PC-3 (cell line): Measurements from ENCODE around the gene LMTK3. TPM values are rescaled to one million over a fixed set of nuclear protein-coding genes. Genes with fewer than 3 reads are reported as not detected.

Experiments used
- ATAC-seq: fragments of 200-7000 bp; cut with Tn5 transposase; 2 replicates; pipeline ENCODE4 v1.9.1; 2020; ENCODE audit warnings: mild to moderate bottlenecking, moderate library complexity
- BruUV-seq: library from RNA; stranded (reverse); fragments of 400-500 nt; replicated peaks from 2 replicates; lab custom pipeline; 2021; lab: Mats Ljungman, UMichigan
- CTCF ChIA-PET: fragments of 300-600 bp; sonication (Branson Sonifier 250); formaldehyde crosslinking; loops from one replicate; lab custom pipeline; 2022; ENCODE audit warnings: antibody characterized with exemption; lab: Charles Lee
- POLR2A ChIA-PET: fragments of 300-600 bp; sonication (Branson Sonifier 250); formaldehyde crosslinking; loops from one replicate; lab custom pipeline; 2022; ENCODE audit warnings: antibody characterized with exemption; ENCODE audit not compliant: unreplicated experiment; lab: Charles Lee
- DNase-seq: peaks from one replicate; pipeline ENCODE4 v3.0.0-alpha.2; 2015
- H2AFZ ChIP-seq: fragments of 300-600 bp; sonication (generic); 2 replicates; pipeline ENCODE4 v1.6.0; 2016; ENCODE audit warnings: antibody characterized with exemption, low read length
- H3F3A ChIP-seq: fragments of 300-600 bp; sonication (generic); one replicate; pipeline ENCODE4 v1.6.0; 2017; ENCODE audit warnings: antibody characterized with exemption, low read length, control low read depth, mild to moderate bottlenecking; ENCODE audit not compliant: unreplicated experiment
- H3K27ac ChIP-seq: fragments of 300-600 bp; sonication (generic); 2 replicates; pipeline ENCODE4 v1.5.1; 2016; ENCODE audit warnings: mild to moderate bottlenecking, low read length
- H3K27me3 ChIP-seq: fragments of 300-600 bp; sonication (generic); 2 replicates; pipeline ENCODE4 v1.6.1; 2016; ENCODE audit warnings: low read length, mixed read lengths
- H3K36me3 ChIP-seq: fragments of 300-600 bp; sonication (generic); 2 replicates; pipeline ENCODE4 v1.6.1; 2016; ENCODE audit warnings: low read depth, mixed run types, low read length, mixed read lengths
- H3K4me1 ChIP-seq: fragments of 300-600 bp; sonication (generic); 2 replicates; pipeline ENCODE4 v1.5.1; 2016; ENCODE audit warnings: low read length; ENCODE audit not compliant: insufficient read depth
- H3K4me2 ChIP-seq: fragments of 300-600 bp; sonication (generic); 2 replicates; pipeline ENCODE4 v1.6.0; 2016; ENCODE audit warnings: low read length
- H3K4me3 ChIP-seq: fragments of 300-600 bp; sonication (generic); 2 replicates; pipeline ENCODE4 v1.5.1; 2016; ENCODE audit warnings: mild to moderate bottlenecking, low read length, mixed read lengths
- H3K79me2 ChIP-seq: fragments of 300-600 bp; sonication (generic); 2 replicates; pipeline ENCODE4 v1.6.1; 2017; ENCODE audit warnings: low read length, mixed read lengths
- H3K9ac ChIP-seq: fragments of 300-600 bp; sonication (generic); 2 replicates; pipeline ENCODE4 v1.6.0; 2016; ENCODE audit warnings: mild to moderate bottlenecking, low read length
- H3K9me2 ChIP-seq: fragments of 300-600 bp; sonication (generic); replicated peaks from 2 replicates; pipeline ENCODE4 v1.6.1; 2016; ENCODE audit warnings: mixed run types, low read length, mixed read lengths
- H3K9me3 ChIP-seq: fragments of 300-600 bp; sonication (generic); 2 replicates; pipeline ENCODE4 v1.6.1; 2016; ENCODE audit warnings: low read length, mixed read lengths
- H4K20me1 ChIP-seq: fragments of 300-600 bp; sonication (generic); 2 replicates; pipeline ENCODE4 v1.6.1; 2016; ENCODE audit warnings: low read length, mixed read lengths
- EZH2 ChIP-seq: fragments of 300-600 bp; sonication (generic); IDR thresholded peaks from one replicate; pipeline ENCODE4 v1.6.1; 2017; ENCODE audit warnings: antibody characterized with exemption, mild to moderate bottlenecking, low read length; ENCODE audit not compliant: unreplicated experiment
- EZH2phosphoT487 ChIP-seq: fragments of 300-600 bp; sonication (generic); IDR thresholded peaks from 2 replicates; pipeline ENCODE4 v1.6.1; 2018; ENCODE audit warnings: mild to moderate bottlenecking, antibody characterized with exemption, low read length, borderline replicate concordance
- intact Hi-C: fragments of 100-400 bp; cut with micrococcal nuclease; formaldehyde crosslinking; loops from 2 replicates; pipeline ENCODE4 v1.9.0; 2023
- total RNA-seq: library from RNA; depleted of rRNA; stranded (reverse); fragments of >200 nt; gene quantifications from 2 replicates; pipeline ENCODE4 v1.2.3, GENCODE V29; 2014
- TF ChIP-seq, protein P1 (sequence below): fragments of 300-600 bp; sonication (generic); conservative IDR thresholded peaks from 2 replicates; pipeline ENCODE4 v1.5.1; 2017; ENCODE audit warnings: antibody characterized with exemption, low read depth, mild to moderate bottlenecking, low read length

The LMTK3 gene
- total RNA-seq, 1 experiment from 2014 or later, result 4.8 TPM

DNA sequence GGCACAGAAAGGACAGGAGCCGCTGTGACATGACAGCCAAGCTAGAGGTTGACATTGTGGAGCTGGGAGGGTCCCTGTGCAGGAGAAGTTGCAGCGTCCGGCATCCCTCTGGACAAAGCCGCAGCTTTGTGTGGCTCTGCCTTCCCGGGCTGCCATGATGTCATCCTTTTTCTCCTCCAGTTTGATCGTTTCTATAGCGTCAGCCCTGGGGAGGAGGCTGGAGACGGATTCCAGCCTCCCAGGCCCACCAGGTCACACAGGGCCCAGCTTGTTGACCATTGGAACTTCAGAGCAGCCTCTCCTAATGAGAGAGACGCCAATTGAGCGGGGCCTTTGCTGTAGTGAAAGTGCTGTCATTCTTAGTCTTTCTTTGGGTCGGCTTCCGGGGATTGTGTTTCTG lies 60.0 kb downstream of the LMTK3 start:
- no peak overlapping the region for H3K9ac ChIP-seq
- H2AFZ ChIP-seq, result no peak overlapping the region
- ChIA-PET POLR2A (no interaction called here), CTCF (no interaction called here)
- H3K27ac ChIP-seq, result no peak overlapping the region
- ATAC-seq (no peak), DNase-seq (no peak)
- peaks cover 6% of the 10 kb centered on the region for H3K4me1 ChIP-seq
- intact Hi-C loops, result no loop called here
- no peaks in the 10 kb centered on the region for H4K20me1 ChIP-seq
- peaks cover 30% of the 10 kb centered on the region for H3K79me2 ChIP-seq
- TF ChIP-seq EZH2, result no peak
- TF ChIP-seq, protein P1, sequence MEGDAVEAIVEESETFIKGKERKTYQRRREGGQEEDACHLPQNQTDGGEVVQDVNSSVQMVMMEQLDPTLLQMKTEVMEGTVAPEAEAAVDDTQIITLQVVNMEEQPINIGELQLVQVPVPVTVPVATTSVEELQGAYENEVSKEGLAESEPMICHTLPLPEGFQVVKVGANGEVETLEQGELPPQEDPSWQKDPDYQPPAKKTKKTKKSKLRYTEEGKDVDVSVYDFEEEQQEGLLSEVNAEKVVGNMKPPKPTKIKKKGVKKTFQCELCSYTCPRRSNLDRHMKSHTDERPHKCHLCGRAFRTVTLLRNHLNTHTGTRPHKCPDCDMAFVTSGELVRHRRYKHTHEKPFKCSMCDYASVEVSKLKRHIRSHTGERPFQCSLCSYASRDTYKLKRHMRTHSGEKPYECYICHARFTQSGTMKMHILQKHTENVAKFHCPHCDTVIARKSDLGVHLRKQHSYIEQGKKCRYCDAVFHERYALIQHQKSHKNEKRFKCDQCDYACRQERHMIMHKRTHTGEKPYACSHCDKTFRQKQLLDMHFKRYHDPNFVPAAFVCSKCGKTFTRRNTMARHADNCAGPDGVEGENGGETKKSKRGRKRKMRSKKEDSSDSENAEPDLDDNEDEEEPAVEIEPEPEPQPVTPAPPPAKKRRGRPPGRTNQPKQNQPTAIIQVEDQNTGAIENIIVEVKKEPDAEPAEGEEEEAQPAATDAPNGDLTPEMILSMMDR, result no peak
- TF ChIP-seq EZH2phosphoT487, result no peak
- H3K4me3 ChIP-seq, result no peak overlapping the region
- no peaks in the 10 kb centered on the region for H3K9me2 ChIP-seq
- H3K36me3 ChIP-seq, result peaks cover 42% of the 10 kb centered on the region
- H3F3A ChIP-seq, result no peaks in the 10 kb centered on the region
- H3K9me3 ChIP-seq, result no peaks in the 10 kb centered on the region
- H3K4me2 ChIP-seq, result no peak overlapping the region
- H3K27me3 ChIP-seq, result no peaks in the 10 kb centered on the region
- no TSS peak for BruUV-seq

DNA sequence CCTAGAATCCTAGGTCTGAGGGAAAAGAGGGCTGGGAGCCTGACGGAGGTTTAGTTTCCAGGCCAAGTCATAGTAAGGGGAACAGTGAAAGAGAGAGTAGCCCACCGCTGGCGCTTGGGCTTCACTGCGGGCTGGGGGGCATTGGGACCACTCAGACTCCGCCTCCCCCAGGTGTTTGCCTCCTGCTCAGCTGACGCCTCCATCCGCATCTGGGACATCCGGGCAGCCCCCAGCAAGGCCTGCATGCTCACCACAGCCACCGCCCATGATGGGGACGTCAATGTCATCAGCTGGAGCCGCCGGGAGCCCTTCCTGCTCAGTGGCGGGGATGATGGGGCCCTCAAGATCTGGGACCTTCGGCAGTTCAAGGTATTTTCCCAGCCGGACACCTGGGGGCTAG lies 60.8 kb downstream of the LMTK3 start:
- Histone ChIP-seq H3K27me3 (no peaks in the 10 kb centered on the region), H3F3A (no peaks in the 10 kb centered on the region), H3K9me3 (no peaks in the 10 kb centered on the region), H2AFZ (no peak overlapping the region), H3K36me3 (peaks cover 42% of the 10 kb centered on the region), H3K9ac (no peak overlapping the region), H3K4me1 (peaks cover 9% of the 10 kb centered on the region), H3K79me2 (peaks cover 38% of the 10 kb centered on the region), H3K27ac (no peak overlapping the region), H3K4me3 (no peak overlapping the region), H3K4me2 (no peak overlapping the region), H4K20me1 (no peaks in the 10 kb centered on the region), H3K9me2 (no peaks in the 10 kb centered on the region)
- ChIA-PET POLR2A (no interaction called here), CTCF (no interaction called here)
- TF ChIP-seq EZH2 (no peak), EZH2phosphoT487 (no peak)
- TF ChIP-seq, protein P1, result no peak
- intact Hi-C loops, result no loop called here
- BruUV-seq, result no TSS peak
- ATAC-seq (no peak), DNase-seq (no peak)

DNA sequence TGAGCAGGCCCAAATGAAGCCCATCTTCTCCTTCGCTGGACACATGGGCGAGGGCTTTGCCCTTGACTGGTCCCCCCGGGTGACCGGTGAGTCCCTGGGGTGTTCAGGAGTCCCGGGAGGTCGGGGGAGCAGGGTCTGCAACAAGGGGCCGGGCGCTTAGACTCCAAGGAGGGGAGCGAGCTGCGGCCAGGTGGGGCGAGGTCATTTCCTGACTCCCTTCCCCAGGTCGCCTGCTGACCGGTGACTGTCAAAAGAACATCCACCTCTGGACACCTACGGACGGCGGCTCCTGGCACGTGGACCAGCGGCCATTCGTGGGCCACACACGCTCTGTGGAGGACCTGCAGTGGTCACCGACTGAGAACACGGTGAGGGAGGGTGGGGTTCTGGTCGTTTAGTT lies 61.2 kb downstream of the LMTK3 start:
- BruUV-seq, result no TSS peak
- intact Hi-C loops, result no loop called here
- DNase-seq (no peak), ATAC-seq (no peak)
- H3K79me2 ChIP-seq, result peaks cover 39% of the 10 kb centered on the region
- no peaks in the 10 kb centered on the region for H3K9me3 ChIP-seq
- H4K20me1 ChIP-seq, result no peaks in the 10 kb centered on the region
- ChIA-PET CTCF (no interaction called here), POLR2A (no interaction called here)
- no peaks in the 10 kb centered on the region for H3F3A ChIP-seq
- no peak overlapping the region for H3K4me3 ChIP-seq
- no peak overlapping the region for H2AFZ ChIP-seq
- no peak overlapping the region for H3K4me2 ChIP-seq
- no peaks in the 10 kb centered on the region for H3K27me3 ChIP-seq
- no peak overlapping the region for H3K9ac ChIP-seq
- no peaks in the 10 kb centered on the region for H3K9me2 ChIP-seq
- TF ChIP-seq, protein P1, result no peak
- TF ChIP-seq EZH2, result no peak
- TF ChIP-seq EZH2phosphoT487, result no peak
- peaks cover 42% of the 10 kb centered on the region for H3K36me3 ChIP-seq
- H3K4me1 ChIP-seq, result peaks cover 9% of the 10 kb centered on the region
- no peak overlapping the region for H3K27ac ChIP-seq
